ENCODE results near the gene EXOC4. TPM values are rescaled to one million over a fixed set of nuclear protein-coding genes. Genes with fewer than 3 reads are reported as not detected.

The EXOC4 gene
- total RNA-seq, 4 donors from 2014 or later = 82.4 to 204 (median 128) TPM

GRCh38 chr7:133724694-133725093 lies 471.8 kb downstream of the EXOC4 start:
- no peak overlapping the region for H3K4me3 ChIP-seq
- no peak for DNase-seq
- H3K27me3 ChIP-seq = no peaks in the 10 kb centered on the region
- in situ Hi-C loops (cut with MboI; ENCODE audit: low pct_ligation_motif_present in 1 of 4, low pct_unique_long_range_greater_than_20kb in 1 of 4, low sequenced_read_pairs in 3 of 4) (no loop called here), intact Hi-C loops (cut with DNase I; ENCODE audit: low total_unique reads) (no loop called here)
- TF ChIP-seq, protein P1, sequence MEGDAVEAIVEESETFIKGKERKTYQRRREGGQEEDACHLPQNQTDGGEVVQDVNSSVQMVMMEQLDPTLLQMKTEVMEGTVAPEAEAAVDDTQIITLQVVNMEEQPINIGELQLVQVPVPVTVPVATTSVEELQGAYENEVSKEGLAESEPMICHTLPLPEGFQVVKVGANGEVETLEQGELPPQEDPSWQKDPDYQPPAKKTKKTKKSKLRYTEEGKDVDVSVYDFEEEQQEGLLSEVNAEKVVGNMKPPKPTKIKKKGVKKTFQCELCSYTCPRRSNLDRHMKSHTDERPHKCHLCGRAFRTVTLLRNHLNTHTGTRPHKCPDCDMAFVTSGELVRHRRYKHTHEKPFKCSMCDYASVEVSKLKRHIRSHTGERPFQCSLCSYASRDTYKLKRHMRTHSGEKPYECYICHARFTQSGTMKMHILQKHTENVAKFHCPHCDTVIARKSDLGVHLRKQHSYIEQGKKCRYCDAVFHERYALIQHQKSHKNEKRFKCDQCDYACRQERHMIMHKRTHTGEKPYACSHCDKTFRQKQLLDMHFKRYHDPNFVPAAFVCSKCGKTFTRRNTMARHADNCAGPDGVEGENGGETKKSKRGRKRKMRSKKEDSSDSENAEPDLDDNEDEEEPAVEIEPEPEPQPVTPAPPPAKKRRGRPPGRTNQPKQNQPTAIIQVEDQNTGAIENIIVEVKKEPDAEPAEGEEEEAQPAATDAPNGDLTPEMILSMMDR (IDR thresholded peaks at IDR 0.05) = no peak
- TF ChIP-seq POLR2A (IDR thresholded peaks at IDR 0.05) = no peak
- TF ChIP-seq POLR2AphosphoS5 (IDR thresholded peaks at IDR 0.05) = no peak
- no peak for TF ChIP-seq EP300 (IDR thresholded peaks at IDR 0.05; ENCODE audit: low read depth)
- no peaks in the 10 kb centered on the region for H3K36me3 ChIP-seq
- H3K27ac ChIP-seq = no peak overlapping the region
- no peaks in the 10 kb centered on the region for H3K9me3 ChIP-seq
- 90 to 96% methylated on average over 3 of the region's 3 CpGs for WGBS, 2 donors (ENCODE audit: low coverage in 1 of 2)
- no peaks in the 10 kb centered on the region for H3K4me1 ChIP-seq

DNA sequence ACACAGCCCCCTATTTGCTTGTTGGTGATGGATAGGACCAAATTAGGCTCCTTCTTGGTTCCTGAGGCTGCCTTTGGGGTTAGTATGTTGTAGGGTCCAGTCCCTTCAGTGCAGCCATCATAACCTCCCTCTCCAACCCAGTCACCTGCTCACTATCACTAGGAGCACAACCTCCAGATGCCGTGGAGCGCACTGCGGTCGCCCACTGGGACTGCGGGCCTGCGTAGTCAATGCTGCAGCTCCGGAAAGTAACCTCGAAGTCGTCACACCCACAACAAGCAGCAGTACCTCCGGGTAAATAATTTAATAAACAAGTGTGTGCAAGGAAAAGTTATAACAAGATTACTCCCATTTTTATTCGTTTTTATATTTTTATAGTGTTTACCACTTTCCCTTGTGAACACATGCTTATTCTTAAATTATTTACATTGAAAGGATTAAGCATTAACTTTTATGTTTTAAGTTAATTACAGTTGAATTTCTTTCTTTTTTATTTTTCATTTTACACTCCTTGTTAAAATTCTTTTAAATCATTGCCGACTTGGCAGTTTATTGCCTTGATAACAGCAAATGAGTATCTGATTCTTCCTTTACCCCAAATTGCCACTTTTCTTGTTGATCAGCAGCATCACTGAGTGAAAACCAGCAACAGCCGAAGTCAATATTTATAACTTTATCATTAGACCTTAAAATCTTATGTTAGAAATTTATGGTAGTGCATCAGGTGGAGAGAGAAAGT lies 474.8 kb downstream of the EXOC4 start:
- Histone ChIP-seq H3K4me1 (no peaks in the 10 kb centered on the region), H3K4me3 (no peak overlapping the region), H3K27me3 (no peaks in the 10 kb centered on the region), H3K9me3 (no peaks in the 10 kb centered on the region), H3K36me3 (no peaks in the 10 kb centered on the region), H3K27ac (no peak overlapping the region)
- TF ChIP-seq, protein P1 (IDR thresholded peaks at IDR 0.05) = no peak
- no peak for DNase-seq
- intact Hi-C loops (cut with DNase I; ENCODE audit: low total_unique reads) (no loop called here), in situ Hi-C loops (cut with MboI; ENCODE audit: low pct_ligation_motif_present in 1 of 4, low pct_unique_long_range_greater_than_20kb in 1 of 4, low sequenced_read_pairs in 3 of 4) (no loop called here)
- WGBS, 2 donors (ENCODE audit: low coverage in 1 of 2) = 58 to 75% methylated on average over 13 of the region's 13 CpGs

DNA sequence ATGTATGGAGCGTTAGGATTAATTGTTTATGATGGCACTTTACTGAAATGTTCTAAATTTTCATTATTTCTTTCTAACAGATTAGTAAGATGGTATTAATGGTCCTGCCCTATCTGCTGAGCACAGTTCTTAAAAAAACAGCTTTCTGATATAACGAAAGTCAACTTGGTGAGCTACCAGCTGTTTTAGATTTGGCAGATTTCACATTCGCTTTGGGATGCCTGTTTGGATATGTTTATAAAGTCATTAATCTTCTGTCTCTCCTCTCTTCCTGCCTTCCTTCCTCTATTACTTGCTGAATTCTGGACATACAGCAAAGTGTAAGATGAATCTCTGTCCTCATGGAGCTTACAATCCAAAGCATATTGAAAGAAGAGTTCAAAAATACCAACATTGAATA lies 477.5 kb downstream of the EXOC4 start:
- H3K4me1 ChIP-seq = no peaks in the 10 kb centered on the region
- H3K36me3 ChIP-seq = no peaks in the 10 kb centered on the region
- H3K27ac ChIP-seq = no peak overlapping the region
- no peaks in the 10 kb centered on the region for H3K27me3 ChIP-seq
- DNase-seq = no peak
- 79 to 90% methylated on average over 3 of the region's 3 CpGs for WGBS, 2 donors (ENCODE audit: low coverage in 1 of 2)
- TF ChIP-seq EP300 (IDR thresholded peaks at IDR 0.05; ENCODE audit: low read depth) (no peak), POLR2A (IDR thresholded peaks at IDR 0.05) (no peak), POLR2AphosphoS5 (IDR thresholded peaks at IDR 0.05) (no peak)
- TF ChIP-seq, protein P1 (IDR thresholded peaks at IDR 0.05) = no peak
- intact Hi-C loops (cut with DNase I; ENCODE audit: low total_unique reads) (no loop called here), in situ Hi-C loops (cut with MboI; ENCODE audit: low pct_ligation_motif_present in 1 of 4, low pct_unique_long_range_greater_than_20kb in 1 of 4, low sequenced_read_pairs in 3 of 4) (loop anchor here in 1 of 4 donors (10.0 kb wide), 1 partner anchor 64 kb away; no protein-coding TSS in a partner anchor)
- no peaks in the 10 kb centered on the region for H3K9me3 ChIP-seq
- no peak overlapping the region for H3K4me3 ChIP-seq

- in situ Hi-C loops (cut with MboI; ENCODE audit: low pct_ligation_motif_present in 1 of 4, low pct_unique_long_range_greater_than_20kb in 1 of 4, low sequenced_read_pairs in 3 of 4) (loop anchor here in 1 of 4 donors (10.0 kb wide), 1 partner anchor 61 kb away; no protein-coding TSS in a partner anchor), intact Hi-C loops (cut with DNase I; ENCODE audit: low total_unique reads) (no loop called here)
- 89% methylated on average over 5 of the region's 5 CpGs for WGBS, 2 donors (ENCODE audit: low coverage in 1 of 2)
- no peaks in the 10 kb centered on the region for H3K4me1 ChIP-seq
- no peak overlapping the region for H3K4me3 ChIP-seq
- H3K36me3 ChIP-seq = no peaks in the 10 kb centered on the region
- no peaks in the 10 kb centered on the region for H3K27me3 ChIP-seq
- DNase-seq = no peak
- TF ChIP-seq, protein P1 (IDR thresholded peaks at IDR 0.05) = no peak
- TF ChIP-seq POLR2AphosphoS5 (IDR thresholded peaks at IDR 0.05) (no peak), POLR2A (IDR thresholded peaks at IDR 0.05) (no peak), EP300 (IDR thresholded peaks at IDR 0.05; ENCODE audit: low read depth) (no peak)
- no peak overlapping the region for H3K27ac ChIP-seq
- H3K9me3 ChIP-seq = no peaks in the 10 kb centered on the region
Observed at GRCh38 chr7:133733401-133733800, 480.5 kb downstream of the EXOC4 start.

Measured in transverse colon (tissue), 4 donors.